GM21576 (cell line): ENCODE data around the gene ABCG1.

Experiments used
- ATAC-seq: cut with Tn5 transposase; IDR thresholded peaks from one replicate; pipeline ENCODE4 v1.9.1; 2021; ENCODE audit warnings: mild to moderate bottlenecking, moderate library complexity; ENCODE audit not compliant: unreplicated experiment

The ABCG1 gene

DNA sequence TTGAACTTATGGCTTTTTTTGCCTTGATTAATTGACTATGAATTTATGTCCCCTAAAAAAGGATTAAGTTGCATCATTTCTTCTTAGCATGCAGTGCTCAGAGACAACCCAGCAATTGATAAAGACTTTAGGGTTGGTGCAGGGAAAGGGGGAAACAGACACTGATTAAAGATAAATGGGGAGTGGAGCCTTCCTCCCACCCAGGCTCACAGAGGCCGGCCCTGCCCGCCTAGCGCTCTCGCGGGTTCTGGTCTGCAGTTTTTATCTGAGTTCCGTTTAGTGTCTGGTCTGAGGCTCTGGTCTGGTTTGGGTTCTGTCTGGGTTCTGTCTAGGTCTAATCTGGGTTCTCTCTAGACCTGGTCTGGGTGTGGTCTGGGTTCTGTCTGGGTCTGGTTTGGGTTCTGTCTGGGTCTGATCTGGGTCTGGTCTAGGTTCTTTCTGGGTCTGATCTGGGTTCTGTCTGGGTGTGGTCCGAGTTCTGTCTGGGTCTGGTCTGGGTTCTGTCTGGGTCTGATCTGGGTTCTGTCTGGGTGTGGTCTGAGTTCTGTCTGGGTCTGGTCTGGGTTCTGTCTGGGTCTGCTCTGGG lies 48.1 kb downstream of the ABCG1 start:
- no peak for ATAC-seq

DNA sequence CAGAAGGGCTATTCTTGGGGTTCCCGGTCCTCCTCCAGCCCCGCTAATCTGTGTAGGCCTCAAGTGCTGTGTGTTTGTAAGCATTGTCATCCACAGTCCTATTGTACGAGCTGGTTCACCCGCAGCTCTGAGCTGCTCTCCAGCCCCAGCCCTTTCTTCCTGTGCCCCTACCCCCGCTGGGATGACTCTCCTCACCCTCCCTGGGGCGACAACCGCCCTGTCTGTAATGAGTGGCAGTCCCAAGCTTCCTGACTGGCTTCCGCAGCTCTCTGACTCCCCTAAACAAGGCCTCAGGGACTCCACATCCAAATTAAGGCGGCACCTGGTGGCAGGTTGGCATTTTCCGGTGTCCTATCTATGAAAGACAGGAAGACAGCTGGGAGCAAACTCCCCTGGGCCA lies 50.4 kb downstream of the ABCG1 start:
- ATAC-seq: no peak

GRCh38 chr21:42271065-42271464 lies 52.1 kb downstream of the ABCG1 start:
- no peak for ATAC-seq

DNA sequence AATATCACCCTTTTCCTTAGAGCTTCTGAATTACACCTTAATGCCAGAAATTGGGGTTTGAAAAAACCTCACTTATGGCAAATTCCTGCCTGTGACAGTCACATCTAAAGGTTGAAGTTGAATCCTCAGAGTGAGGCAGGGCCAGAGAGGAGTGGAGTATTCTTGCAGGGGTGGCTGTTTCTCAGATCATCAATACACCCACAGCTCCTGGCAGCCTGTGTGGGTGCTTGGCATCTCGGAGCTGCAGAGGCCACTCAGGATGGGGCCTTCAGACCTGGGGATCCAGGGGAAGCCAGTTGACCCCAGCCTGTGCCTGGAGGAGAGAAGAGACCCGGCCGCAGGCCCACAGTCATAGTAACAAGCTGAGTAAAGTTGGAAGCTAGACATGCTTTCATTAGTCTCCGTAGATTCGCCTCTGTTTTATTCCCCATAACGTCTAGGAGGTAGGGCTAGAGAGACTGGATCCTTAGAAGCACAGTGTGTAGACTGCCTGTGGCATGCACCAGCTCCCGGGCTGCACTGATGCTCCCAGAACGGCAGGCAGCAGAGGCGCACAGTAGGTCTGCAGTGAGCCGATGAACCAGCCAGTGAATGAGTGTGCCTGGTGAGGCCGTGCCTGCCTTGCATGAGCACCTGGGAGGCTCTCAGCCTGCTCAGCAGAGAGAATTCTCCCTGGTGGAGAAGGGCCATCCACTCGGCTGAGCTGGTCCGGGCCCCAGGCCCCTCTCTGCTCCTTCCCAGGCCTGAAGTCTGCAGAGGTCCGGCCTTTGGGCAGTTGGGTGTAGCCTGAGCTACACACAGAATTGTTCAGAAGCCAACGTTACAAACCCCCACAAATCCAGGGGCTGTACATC lies 53.4 kb downstream of the ABCG1 start:
- no peak for ATAC-seq

DNA sequence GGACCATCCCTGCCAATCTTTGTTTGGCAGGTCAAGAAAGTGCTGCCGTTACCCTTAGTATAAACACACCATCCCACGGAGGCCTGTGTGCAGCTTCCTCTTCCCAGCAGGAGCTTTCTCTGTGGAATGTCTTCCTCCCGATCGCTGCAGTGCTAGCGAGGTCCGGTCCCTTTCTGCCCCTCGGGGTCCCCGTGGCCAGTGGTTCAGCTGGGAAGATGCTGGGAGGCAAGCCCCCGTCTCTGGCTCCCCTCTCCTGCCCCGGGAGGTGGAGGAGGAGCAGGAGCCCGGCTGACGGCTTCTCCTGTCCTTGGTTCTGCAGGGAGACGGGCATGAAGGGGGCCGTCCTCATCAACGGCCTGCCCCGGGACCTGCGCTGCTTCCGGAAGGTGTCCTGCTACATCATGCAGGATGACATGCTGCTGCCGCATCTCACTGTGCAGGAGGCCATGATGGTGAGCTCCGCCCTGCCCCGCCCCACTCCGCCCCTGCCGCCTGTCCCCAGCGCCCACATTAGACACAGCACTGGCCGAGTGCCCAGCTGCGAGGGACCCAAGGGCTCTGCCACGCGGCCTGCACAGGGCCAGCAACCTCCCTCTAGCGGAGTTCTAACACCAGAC lies 54.2 kb downstream of the ABCG1 start:
- no peak for ATAC-seq

- ATAC-seq: no peak
These were observed 57.1 kb downstream of the ABCG1 start for GRCh38 chr21:42276076-42276475.

DNA sequence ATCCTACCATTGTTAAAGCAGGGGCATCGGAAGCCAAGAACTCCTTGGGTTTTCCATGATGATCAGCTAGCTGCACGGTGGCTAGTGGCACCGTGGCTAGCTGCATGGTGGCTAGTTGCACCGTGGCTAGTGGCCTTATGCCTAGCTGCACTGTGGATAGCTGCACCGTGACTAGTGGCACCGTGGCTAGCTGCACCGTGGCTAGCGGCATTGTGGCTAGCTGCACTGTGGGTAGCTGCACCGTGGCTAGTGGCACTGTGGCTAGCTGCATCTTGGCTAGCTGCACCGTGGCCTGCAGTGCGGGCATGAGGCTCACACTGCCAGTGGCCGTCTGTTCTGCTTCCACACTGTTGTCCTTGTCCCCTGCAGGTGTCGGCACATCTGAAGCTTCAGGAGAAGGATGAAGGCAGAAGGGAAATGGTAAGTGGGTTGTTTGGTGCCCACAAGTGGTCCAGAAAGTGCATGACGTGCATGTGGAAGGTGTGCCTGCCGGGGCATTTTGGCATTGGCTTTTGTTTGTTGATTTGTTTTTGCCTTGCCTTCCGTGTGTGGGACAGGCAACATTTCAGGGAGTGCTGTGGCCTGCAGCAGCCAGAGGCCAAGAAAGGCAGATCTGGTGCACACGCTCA lies 57.7 kb downstream of the ABCG1 start:
- ATAC-seq: no peak

DNA sequence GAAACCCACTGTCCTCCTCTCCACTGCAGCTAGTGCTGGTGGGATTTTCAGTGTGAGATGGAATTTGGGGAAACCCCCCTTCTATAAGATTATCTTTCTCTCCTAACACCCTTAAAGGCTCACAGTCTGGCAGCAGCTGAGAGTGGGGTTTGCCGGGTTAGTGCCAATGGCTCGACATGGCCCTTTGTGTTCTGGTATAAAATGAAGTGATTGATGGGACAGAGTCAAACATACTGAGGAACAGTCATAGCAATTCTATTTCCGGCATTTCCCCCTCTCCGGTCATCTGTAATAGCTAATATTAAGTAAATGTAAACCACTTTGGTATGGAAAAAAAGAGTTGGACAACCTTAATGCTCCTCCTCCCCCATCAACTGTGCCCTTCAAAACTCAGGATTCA lies 58.7 kb downstream of the ABCG1 start:
- no peak for ATAC-seq

- no peak for ATAC-seq
These were observed 59.7 kb downstream of the ABCG1 start for GRCh38 chr21:42278451-42279149.

DNA sequence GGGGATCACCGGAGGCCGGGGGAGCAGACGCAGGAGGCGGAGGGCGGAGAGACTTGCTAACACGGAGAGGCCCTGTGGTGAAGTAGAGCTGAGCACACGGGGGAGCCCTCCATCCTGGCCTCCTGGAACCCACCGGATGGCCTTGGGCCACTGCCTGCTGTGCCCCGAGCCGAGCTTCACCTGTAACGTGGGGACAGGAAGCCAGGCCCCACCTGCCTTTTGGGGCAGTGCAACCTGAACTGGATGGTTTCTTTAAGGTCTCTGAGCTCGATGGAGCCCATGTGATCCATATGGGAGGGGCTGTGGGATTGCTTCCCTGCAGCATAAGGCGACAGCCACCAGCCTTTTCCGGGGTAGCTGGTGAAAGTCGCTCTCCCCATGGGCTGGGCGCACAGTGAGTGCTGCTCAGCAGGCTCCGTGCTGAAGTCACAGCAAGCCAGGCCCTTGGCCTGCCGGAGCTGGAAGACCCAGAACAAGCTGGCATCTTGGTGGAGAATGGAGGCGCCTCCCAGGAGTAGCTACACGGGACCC lies 60.5 kb downstream of the ABCG1 start:
- no peak for ATAC-seq

- no peak for ATAC-seq
These were observed 60.9 kb downstream of the ABCG1 start for GRCh38 chr21:42279888-42280287.

GRCh38 chr21:42280356-42281180 lies 61.6 kb downstream of the ABCG1 start:
- ATAC-seq: no peak

- ATAC-seq: no peak
These were observed 62.3 kb downstream of the ABCG1 start for GRCh38 chr21:42281181-42281680.

GRCh38 chr21:42282021-42282420 lies 63.1 kb downstream of the ABCG1 start:
- ATAC-seq: no peak

- no peak for ATAC-seq
These were observed 63.8 kb downstream of the ABCG1 start for GRCh38 chr21:42282715-42283114.

DNA sequence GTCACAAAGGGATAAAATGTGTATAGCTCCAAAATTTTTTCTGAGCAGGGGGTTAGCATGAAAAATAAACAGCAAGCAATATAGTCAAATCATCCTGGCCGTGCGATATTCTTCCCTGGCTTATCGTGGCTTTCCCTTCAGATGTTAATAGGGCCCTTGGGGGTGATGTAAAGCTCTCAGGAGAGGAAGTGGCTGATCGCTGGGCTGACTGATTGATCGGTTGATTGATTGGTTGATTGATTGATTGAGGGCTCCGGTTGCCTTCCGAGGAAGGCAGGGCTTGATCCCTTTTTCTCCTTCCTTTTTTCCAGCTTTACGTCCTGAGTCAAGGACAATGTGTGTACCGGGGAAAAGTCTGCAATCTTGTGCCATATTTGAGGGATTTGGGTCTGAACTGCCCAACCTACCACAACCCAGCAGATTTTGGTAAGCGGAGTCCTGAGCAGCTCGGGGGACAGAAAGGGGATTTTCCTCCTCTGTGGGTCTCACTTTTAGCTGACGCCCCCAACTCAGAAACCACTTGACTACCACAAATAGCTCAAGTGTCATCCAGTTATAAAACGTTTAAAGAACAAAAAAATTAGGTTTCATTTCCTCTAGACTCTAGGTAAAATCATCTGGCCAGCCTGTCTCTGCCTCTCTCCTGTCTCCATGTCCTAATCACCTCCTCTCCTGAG lies 66.8 kb downstream of the ABCG1 start:
- ATAC-seq: no peak

DNA sequence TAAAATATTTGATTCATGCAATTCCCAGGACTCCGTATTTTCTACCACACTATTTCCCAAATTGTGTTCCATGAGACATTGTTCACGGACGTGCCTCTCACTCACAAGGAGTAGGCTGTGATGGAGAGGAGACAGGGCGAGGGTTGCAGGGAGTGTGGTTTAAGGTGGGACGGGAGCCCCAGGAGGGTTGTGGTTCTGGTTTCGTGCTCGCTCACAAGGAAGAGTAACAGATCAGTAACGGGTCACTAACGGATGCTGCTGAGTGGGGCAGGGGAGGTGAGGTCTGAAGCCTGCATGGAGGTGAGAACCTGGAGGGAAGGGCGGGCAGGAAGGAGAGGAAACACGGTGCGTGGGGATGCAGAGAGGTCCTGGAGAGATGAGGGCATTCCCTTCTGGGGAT lies 67.5 kb downstream of the ABCG1 start:
- ATAC-seq: no peak

DNA sequence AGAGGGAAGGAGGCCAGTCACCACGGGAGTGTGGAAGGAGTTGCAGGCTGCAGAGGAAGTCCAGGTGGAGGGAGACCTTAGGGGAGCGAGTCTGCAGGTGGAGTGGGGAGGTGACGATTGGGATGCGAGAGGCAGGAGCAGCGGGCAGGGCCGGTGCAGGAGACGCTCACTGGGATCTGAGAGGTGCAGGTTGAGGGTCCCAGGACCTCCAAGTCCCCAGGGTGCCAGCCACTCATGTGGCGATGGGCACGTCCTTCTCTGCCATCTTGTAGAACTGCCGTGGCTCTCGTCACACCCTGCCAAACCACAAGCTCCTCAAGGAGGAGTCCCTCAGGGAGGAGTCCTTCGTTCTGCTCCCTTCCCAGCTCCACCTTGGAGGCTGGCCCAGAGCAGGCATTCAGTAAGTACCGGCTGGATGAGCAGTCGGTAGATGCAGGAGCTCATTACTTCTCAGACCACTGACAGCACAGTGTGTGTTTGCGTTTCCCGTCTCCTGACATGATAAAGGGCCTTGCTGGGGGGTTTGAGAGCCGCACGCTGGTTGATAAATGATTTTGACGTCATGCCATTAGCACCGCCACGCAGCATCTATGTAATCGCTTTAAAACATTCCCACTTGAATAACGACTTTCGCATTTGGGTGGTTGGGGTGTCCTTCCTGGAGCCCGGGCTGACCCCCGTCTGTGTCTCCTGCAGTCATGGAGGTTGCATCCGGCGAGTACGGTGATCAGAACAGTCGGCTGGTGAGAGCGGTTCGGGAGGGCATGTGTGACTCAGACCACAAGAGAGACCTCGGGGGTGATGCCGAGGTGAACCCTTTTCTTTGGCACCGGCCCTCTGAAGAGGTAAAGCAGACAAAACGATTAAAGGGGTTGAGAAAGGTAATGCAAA lies 68.5 kb downstream of the ABCG1 start:
- no peak for ATAC-seq
